SK-N-SH treated with all-trans-retinoic acid at 6 μM for 48 hours (cell line): ENCODE measurements around the gene ZFHX3.

Source experiments
- ATAC-seq: fragments of 200-7000 bp; cut with Tn5 transposase; 3 replicates; pipeline ENCODE4 v1.9.1; 2020; ENCODE audit warnings: mild to moderate bottlenecking, moderate library complexity
- ARNTL ChIP-seq: fragments of 450-650 bp; formaldehyde crosslinking; IDR thresholded peaks from 2 replicates; pipeline ENCODE4 v1.5.0; 2020; ENCODE audit warnings: low read depth, mild to moderate bottlenecking, moderate library complexity, borderline replicate concordance
- BACH2 ChIP-seq: fragments of 250-450 bp; sonication (Bioruptor Pico); IDR thresholded peaks from 2 replicates; pipeline ENCODE4 v1.9.0; 2021; ENCODE audit warnings: mild to moderate bottlenecking, borderline replicate concordance
- CREB5 ChIP-seq: fragments of 250-450 bp; sonication (Bioruptor Pico); IDR thresholded peaks from 2 replicates; pipeline ENCODE4 v1.5.1; 2020; ENCODE audit warnings: low read depth, mild to moderate bottlenecking, moderate library complexity
- CSDC2 ChIP-seq: fragments of 250-450 bp; sonication (Bioruptor Pico); IDR thresholded peaks from 2 replicates; pipeline ENCODE4 v1.5.0; 2020; ENCODE audit warnings: mild to moderate bottlenecking, moderate library complexity
- CSRNP3 ChIP-seq: fragments of 250-450 bp; sonication (Bioruptor Pico); IDR thresholded peaks from 2 replicates; pipeline ENCODE4 v1.5.1; 2021; ENCODE audit warnings: mild to moderate bottlenecking, moderate library complexity
- ESRRG ChIP-seq: fragments of 250-450 bp; sonication (Bioruptor Pico); IDR thresholded peaks from 2 replicates; pipeline ENCODE4 v1.6.1; 2021; ENCODE audit warnings: mild to moderate bottlenecking
- GLIS3 ChIP-seq: fragments of 250-450 bp; sonication (Bioruptor Pico); IDR thresholded peaks from 2 replicates; pipeline ENCODE4 v1.5.0; 2020; ENCODE audit warnings: mild to moderate bottlenecking, moderate library complexity
- ISL1 ChIP-seq: fragments of 250-450 bp; sonication (Bioruptor Pico); IDR thresholded peaks from 2 replicates; pipeline ENCODE4 v2.1.2; 2022; ENCODE audit warnings: mild to moderate bottlenecking, moderate library complexity
- OSR1 ChIP-seq: fragments of 250-450 bp; sonication (Bioruptor Pico); IDR thresholded peaks from 2 replicates; pipeline ENCODE4 v1.8.0; 2022; ENCODE audit warnings: moderate library complexity, mild to moderate bottlenecking, inconsistent platforms
- POU6F1 ChIP-seq: fragments of 250-450 bp; sonication (Bioruptor Pico); IDR thresholded peaks from 2 replicates; pipeline ENCODE4 v1.8.0; 2021; ENCODE audit warnings: low read depth, mild to moderate bottlenecking, moderate library complexity, borderline replicate concordance
- PPARA ChIP-seq: fragments of 250-450 bp; sonication (Bioruptor Pico); IDR thresholded peaks from 2 replicates; pipeline ENCODE4 v1.5.0; 2020; ENCODE audit warnings: mild to moderate bottlenecking, borderline replicate concordance
- RARB ChIP-seq: fragments of 250-450 bp; sonication (Bioruptor Pico); IDR thresholded peaks from 2 replicates; pipeline ENCODE4 v1.8.0; 2021; ENCODE audit warnings: mild to moderate bottlenecking, moderate library complexity
- SNAI2 ChIP-seq: fragments of 250-450 bp; sonication (Bioruptor Pico); IDR thresholded peaks from 2 replicates; pipeline ENCODE4 v1.5.0; 2020; ENCODE audit warnings: mild to moderate bottlenecking, moderate library complexity
- TCF4 ChIP-seq: fragments of 250-450 bp; sonication (Bioruptor Pico); IDR thresholded peaks from 2 replicates; pipeline ENCODE4 v1.8.0; 2021; ENCODE audit warnings: mild to moderate bottlenecking, moderate library complexity, borderline replicate concordance
- TOX ChIP-seq: fragments of 250-450 bp; sonication (Bioruptor Pico); IDR thresholded peaks from 2 replicates; pipeline ENCODE4 v1.8.0; 2021; ENCODE audit warnings: mild to moderate bottlenecking, moderate library complexity, borderline replicate concordance
- TSHZ2 ChIP-seq: fragments of 250-450 bp; sonication (Bioruptor Pico); IDR thresholded peaks from 2 replicates; pipeline ENCODE4 v1.5.0; 2020; ENCODE audit warnings: mild to moderate bottlenecking, moderate library complexity
- ZFP3 ChIP-seq: fragments of 250-450 bp; sonication (Bioruptor Pico); IDR thresholded peaks from 2 replicates; pipeline ENCODE4 v1.5.0; 2020; ENCODE audit warnings: mild to moderate bottlenecking, moderate library complexity
- ZFP30 ChIP-seq: fragments of 450-650 bp; formaldehyde crosslinking; IDR thresholded peaks from 2 replicates; pipeline ENCODE4 v1.5.0; 2022; ENCODE audit warnings: mild to moderate bottlenecking, moderate library complexity
- ZNF565 ChIP-seq: fragments of 450-650 bp; formaldehyde crosslinking; conservative IDR thresholded peaks from 2 replicates; pipeline ENCODE4 v1.5.0; 2020; ENCODE audit warnings: low read depth, mild to moderate bottlenecking, moderate library complexity
- ZNF70 ChIP-seq: fragments of 450-650 bp; formaldehyde crosslinking; IDR thresholded peaks from 2 replicates; pipeline ENCODE4 v1.5.0; 2020; ENCODE audit warnings: mild to moderate bottlenecking, moderate library complexity
- ZNF8 ChIP-seq: fragments of 450-650 bp; formaldehyde crosslinking; IDR thresholded peaks from 2 replicates; pipeline ENCODE4 v1.5.0; 2020; ENCODE audit warnings: mild to moderate bottlenecking, moderate library complexity

Gene ZFHX3

GRCh38 chr16:72951916-72952315, 96.0 kb downstream of the ZFHX3 start:
- ATAC-seq: no peak
- TF ChIP-seq ZNF70 (CRISPR knock-in tag) (no peak), CREB5 (CRISPR knock-in tag) (no peak), ZFP3 (no peak), GLIS3 (CRISPR knock-in tag) (no peak), TCF4 (CRISPR knock-in tag) (no peak), OSR1 (no peak), ZNF8 (no peak), PPARA (CRISPR knock-in tag) (no peak), ESRRG (CRISPR knock-in tag) (no peak), SNAI2 (CRISPR knock-in tag) (no peak), ISL1 (CRISPR knock-in tag) (no peak), TOX (CRISPR knock-in tag) (no peak), ARNTL (CRISPR knock-in tag) (no peak), POU6F1 (CRISPR knock-in tag) (no peak), CSDC2 (CRISPR knock-in tag) (no peak), CSRNP3 (CRISPR knock-in tag) (no peak)

- TF ChIP-seq OSR1 (no peak), ZFP3 (no peak), ZFP30 (CRISPR knock-in tag) (no peak), TSHZ2 (no peak), ESRRG (CRISPR knock-in tag) (no peak), GLIS3 (CRISPR knock-in tag) (no peak), ISL1 (CRISPR knock-in tag) (no peak), CREB5 (CRISPR knock-in tag) (no peak), ARNTL (CRISPR knock-in tag) (no peak), RARB (CRISPR knock-in tag) (no peak), ZNF565 (CRISPR knock-in tag) (no peak)
- TF ChIP-seq, all 23 proteins: peak for 0
- ATAC-seq: no peak
Observed at GRCh38 chr16:72950669-72951068, 97.3 kb downstream of the ZFHX3 start.

- no peak for ATAC-seq
- TF ChIP-seq CREB5 (CRISPR knock-in tag) (no peak), TOX (CRISPR knock-in tag) (no peak), BACH2 (CRISPR knock-in tag) (no peak), CSDC2 (CRISPR knock-in tag) (no peak)
Observed at GRCh38 chr16:72948238-72948829, 99.6 kb downstream of the ZFHX3 start.
